GM21526 (cell line): Measurements from ENCODE around the gene LRRC36.

ENCODE experiments used
- ATAC-seq: cut with Tn5 transposase; IDR thresholded peaks from one replicate; pipeline ENCODE4 v1.9.1; 2021; ENCODE audit warnings: moderate library complexity; ENCODE audit not compliant: unreplicated experiment, low FRiP score

Gene LRRC36

GRCh38 chr16:67291461-67291860 lies 35.2 kb upstream of the LRRC36 start:
- ATAC-seq: no peak

GRCh38 chr16:67294171-67294757 lies 32.4 kb upstream of the LRRC36 start:
- ATAC-seq: no peak

- ATAC-seq: no peak
Observed at GRCh38 chr16:67294938-67295361, 31.7 kb upstream of the LRRC36 start.

- ATAC-seq: no peak
Observed at GRCh38 chr16:67296420-67296819, 30.2 kb upstream of the LRRC36 start.

DNA sequence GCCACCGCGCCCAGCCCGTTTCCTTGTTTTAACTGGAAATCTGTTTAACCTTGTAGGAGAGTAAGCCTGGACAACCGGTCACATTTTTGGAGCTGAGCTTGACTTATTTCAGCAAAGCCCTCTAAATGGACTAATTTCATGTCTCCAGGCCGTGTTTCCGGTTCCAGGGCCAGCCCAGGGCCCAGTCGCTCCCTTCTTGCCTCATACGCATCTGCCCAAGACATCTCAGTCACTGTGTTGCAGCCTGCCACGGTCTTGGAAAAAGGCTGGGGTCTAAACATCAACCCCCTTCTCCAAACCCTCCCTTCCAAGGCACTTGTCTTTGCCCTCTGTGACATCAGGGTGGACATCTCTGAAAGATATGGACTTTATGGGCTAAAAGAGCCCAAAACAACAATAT lies 28.3 kb upstream of the LRRC36 start:
- no peak for ATAC-seq

GRCh38 chr16:67299269-67299668 lies 27.3 kb upstream of the LRRC36 start:
- ATAC-seq: no peak

- no peak for ATAC-seq
Observed at GRCh38 chr16:67301080-67301782, 25.4 kb upstream of the LRRC36 start.

DNA sequence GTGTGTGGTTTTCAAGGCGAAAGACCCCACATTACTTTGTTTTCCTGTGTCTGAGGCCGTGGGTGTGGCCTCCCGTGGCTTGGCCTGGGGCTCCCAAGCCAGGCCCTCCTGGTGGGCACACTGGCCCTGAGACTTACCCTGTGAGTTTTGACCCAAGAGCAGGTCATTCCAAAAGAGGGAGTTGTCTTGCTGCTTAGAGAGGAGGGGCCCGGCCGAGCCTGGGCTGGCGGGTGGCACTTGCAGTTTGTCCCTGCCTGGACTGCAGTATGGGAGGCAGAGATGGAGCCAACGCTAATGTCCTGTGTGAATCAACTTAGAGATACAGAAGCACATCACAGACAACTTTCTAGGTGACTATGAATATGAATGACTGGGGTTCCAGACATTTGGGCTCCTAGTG lies 24.5 kb upstream of the LRRC36 start:
- ATAC-seq: no peak

DNA sequence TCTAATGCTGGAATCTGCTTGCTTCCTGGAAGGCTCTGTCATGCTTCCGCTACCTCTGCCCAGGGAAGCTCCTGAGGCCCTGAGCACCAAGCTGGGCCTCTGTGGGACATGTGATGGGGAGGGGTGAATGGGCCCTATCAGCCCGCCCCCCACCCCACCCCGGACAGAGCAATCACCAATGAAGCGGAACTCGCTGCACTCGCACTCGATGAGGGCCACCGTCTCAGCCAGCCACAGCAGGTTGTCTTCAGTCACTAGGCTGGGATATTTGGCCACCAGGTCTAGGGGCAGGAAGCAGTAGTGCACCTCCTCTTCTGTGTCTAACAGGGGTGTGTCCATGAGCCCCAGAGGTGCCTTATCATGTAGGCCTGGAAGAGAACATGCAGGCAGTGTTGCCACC lies 23.6 kb upstream of the LRRC36 start:
- ATAC-seq: no peak

DNA sequence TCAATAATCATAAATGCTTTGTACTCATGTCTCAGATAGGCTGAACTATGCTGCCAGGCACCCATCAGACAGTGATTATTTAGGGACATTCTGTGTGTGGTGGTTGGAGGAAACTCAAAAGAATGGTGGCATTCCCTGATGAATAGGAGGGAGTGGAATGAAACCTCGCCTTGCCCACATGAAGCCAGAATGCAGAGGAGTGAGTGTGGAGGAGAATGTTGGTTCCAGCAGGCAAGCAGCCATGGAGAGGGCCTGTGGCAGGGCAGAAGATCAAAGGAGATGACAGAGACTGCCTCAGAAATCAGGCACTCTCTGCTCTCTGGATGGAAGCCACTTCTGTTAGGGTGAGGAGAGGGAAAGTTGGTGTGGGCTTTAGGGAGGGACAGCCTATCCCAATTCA lies 22.6 kb upstream of the LRRC36 start:
- ATAC-seq: no peak

DNA sequence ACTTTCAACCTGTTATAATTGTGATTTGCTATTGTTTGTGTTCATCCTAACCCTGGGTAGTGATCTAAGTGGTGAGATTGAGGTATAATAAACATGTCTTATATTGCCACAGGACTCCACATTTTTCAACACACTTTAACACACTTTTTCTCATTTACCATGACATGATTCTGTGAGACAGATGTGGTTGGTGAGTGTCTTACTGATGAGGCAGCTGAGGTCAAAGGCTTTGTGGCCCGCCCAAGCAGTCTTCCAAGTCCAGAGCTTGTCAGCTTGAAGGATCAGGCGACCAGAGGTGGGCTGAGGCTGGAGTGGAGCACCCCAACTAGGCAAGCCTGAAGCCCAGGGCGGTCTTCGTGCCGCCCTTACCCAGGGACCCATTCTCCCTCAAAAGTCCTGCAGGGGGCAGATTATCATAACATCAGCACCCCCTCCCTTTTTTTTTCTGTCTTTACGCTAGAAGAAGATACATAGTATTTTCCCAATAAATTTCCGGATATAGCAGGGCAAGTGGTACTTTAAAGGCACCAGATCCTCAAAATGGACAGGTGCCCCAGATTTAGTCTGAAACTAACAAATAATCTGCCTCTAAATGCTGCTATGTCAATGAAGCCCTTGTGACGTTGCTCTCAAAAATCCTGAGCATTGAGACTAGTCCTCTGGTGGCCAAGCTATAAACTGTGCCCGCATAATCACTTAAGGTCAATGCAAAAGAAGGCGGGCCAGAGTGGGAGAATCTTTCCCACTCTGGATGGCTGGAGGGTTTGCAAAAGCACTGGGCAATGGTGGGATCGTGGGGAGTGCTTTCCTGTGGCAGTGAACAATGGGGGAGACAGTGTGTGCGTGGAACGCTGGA lies 21.2 kb upstream of the LRRC36 start:
- ATAC-seq: no peak

GRCh38 chr16:67310561-67310960 lies 16.1 kb upstream of the LRRC36 start:
- ATAC-seq: no peak

GRCh38 chr16:67311607-67312488 lies 14.8 kb upstream of the LRRC36 start:
- no peak for ATAC-seq

GRCh38 chr16:67312719-67313118 lies 13.9 kb upstream of the LRRC36 start:
- no peak for ATAC-seq

GRCh38 chr16:67317853-67318252 lies 8.8 kb upstream of the LRRC36 start:
- ATAC-seq: no peak

- no peak for ATAC-seq
Observed at GRCh38 chr16:67326115-67326471, 522 bp upstream of the LRRC36 start.

- no peak for ATAC-seq
Observed at GRCh38 chr16:67327743-67328142, 1.1 kb downstream of the LRRC36 start.

GRCh38 chr16:67329901-67330300 lies 3.3 kb downstream of the LRRC36 start:
- no peak for ATAC-seq

- no peak for ATAC-seq
Observed at GRCh38 chr16:67333315-67333714, 6.7 kb downstream of the LRRC36 start.

DNA sequence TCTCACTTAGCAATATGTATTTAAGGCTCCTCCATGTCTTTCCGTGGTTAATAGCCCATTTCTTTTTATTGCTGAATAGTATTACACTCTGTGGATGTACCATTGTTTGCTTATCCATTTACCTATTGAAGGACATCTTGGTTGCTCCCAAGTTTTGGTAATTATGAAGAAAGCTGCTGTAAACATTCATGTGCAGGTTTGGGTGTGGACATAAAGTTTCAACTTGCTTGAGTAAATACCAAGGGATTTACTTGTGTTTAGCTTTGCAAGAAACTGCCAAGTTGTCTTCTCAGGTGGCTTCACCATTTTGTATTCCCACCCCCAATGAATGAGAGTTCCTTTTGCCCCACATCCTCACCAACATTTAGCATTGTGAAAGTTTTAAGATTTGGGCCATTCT lies 9.5 kb downstream of the LRRC36 start:
- ATAC-seq: no peak

DNA sequence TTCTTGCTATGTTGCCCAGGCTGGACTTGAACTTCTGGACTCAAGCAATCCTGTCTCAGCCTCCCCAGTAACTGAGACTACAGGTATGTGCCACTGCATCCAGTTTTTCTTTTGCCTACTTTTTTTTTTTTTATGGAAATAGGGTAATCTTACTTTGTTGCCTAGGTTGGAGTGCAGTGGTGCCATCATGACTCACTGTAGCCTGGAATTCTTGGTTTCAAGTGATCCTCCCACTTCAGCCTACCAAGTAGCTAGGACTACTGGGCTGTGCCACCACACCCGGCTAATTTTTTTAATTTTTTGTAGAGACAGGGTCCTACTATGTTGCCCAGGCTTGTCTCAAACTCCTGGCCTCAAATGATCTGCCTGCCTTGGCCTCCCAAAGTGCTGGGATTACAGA lies 10.0 kb downstream of the LRRC36 start:
- no peak for ATAC-seq
